Common myeloid progenitor, CD34-positive (primary cell): ENCODE data around the gene PIKFYVE.

Source experiments
- CTCF ChIA-PET: fragments of 350-600 bp; sonication (Branson Sonifier 250); formaldehyde crosslinking; loops from one replicate; lab custom pipeline; 2021; ENCODE audit warnings: antibody characterized with exemption; lab: Charles Lee
- POLR2A ChIA-PET: fragments of 350-600 bp; sonication (Branson Sonifier 250); formaldehyde crosslinking; loops from one replicate; lab custom pipeline; 2021; ENCODE audit warnings: antibody characterized with exemption; lab: Charles Lee
- DNase-seq, 3 donors: peaks; one replicate each; pipeline versions ENCODE4 v3.0.0 to v3.0.0-alpha.2; 2013
- H3K27ac ChIP-seq, 2 experiments: 1 replicate in 1 of 2; 2 replicates in 1 of 2; pipeline ENCODE4 v1.7.0; 2013; ENCODE audit warnings: inconsistent platforms in 2 of 2, low read length in 2 of 2, mild to moderate bottlenecking in 2 of 2, low read depth in 1 of 2, moderate library complexity in 1 of 2; ENCODE audit not compliant: severe bottlenecking in 2 of 2, insufficient read depth in 1 of 2, poor library complexity in 1 of 2
- H3K27me3 ChIP-seq, 5 experiments: replicated peaks in 2 of 5; 1 replicate in 3 of 5; 2 replicates in 2 of 5; pipeline versions ENCODE4 v1.6.1 to v1.7.0; 2013; ENCODE audit warnings: low read length in 4 of 5, mild to moderate bottlenecking in 2 of 5, moderate library complexity in 2 of 5, inconsistent platforms in 1 of 5; ENCODE audit not compliant: insufficient read depth in 5 of 5, control insufficient read depth in 4 of 5
- H3K36me3 ChIP-seq, 4 experiments: 1 replicate in 2 of 4; 2 replicates in 2 of 4; pipeline versions ENCODE4 v1.6.1 to v1.7.0; 2013; ENCODE audit warnings: low read length in 3 of 4, control low read depth in 1 of 4, mild to moderate bottlenecking in 1 of 4; ENCODE audit not compliant: control insufficient read depth in 4 of 4, insufficient read depth in 4 of 4
- H3K4me1 ChIP-seq, 4 experiments: 1 replicate in 3 of 4; 2 replicates in 1 of 4; pipeline versions ENCODE4 v1.6.1 to v1.7.1; 2013; ENCODE audit warnings: low read length in 3 of 4, mild to moderate bottlenecking in 3 of 4, control low read depth in 1 of 4, inconsistent platforms in 1 of 4, moderate library complexity in 1 of 4; ENCODE audit not compliant: control insufficient read depth in 4 of 4, insufficient read depth in 4 of 4; ENCODE audit errors: control extremely low read depth in 1 of 4
- H3K4me3 ChIP-seq, 7 experiments: 1 replicate in 4 of 7; 2 replicates in 3 of 7; pipeline versions ENCODE4 v1.5.1 to v1.7.0; 2013; ENCODE audit warnings: mild to moderate bottlenecking in 7 of 7, low read length in 6 of 7, moderate library complexity in 6 of 7, inconsistent platforms in 2 of 7, low read depth in 2 of 7, control low read depth in 1 of 7; ENCODE audit not compliant: insufficient read depth in 4 of 7, control insufficient read depth in 1 of 7; ENCODE audit errors: extremely low read depth in 1 of 7
- H3K9me3 ChIP-seq, 5 experiments: 1 replicate in 4 of 5; 2 replicates in 1 of 5; pipeline versions ENCODE4 v1.6.1 to v1.7.1; 2013; ENCODE audit warnings: low read length in 4 of 5, mild to moderate bottlenecking in 2 of 5, inconsistent platforms in 1 of 5, low read depth in 1 of 5, moderate library complexity in 1 of 5; ENCODE audit not compliant: control insufficient read depth in 4 of 5, insufficient read depth in 2 of 5; ENCODE audit errors: control extremely low read depth in 1 of 5
- WGBS: methylation state at CpG from one replicate; pipeline ENCODE4 v1.1.5; 2013; ENCODE audit not compliant: insufficient coverage; 5-methylcytosine and 5-hydroxymethylcytosine counted together

The PIKFYVE gene

DNA sequence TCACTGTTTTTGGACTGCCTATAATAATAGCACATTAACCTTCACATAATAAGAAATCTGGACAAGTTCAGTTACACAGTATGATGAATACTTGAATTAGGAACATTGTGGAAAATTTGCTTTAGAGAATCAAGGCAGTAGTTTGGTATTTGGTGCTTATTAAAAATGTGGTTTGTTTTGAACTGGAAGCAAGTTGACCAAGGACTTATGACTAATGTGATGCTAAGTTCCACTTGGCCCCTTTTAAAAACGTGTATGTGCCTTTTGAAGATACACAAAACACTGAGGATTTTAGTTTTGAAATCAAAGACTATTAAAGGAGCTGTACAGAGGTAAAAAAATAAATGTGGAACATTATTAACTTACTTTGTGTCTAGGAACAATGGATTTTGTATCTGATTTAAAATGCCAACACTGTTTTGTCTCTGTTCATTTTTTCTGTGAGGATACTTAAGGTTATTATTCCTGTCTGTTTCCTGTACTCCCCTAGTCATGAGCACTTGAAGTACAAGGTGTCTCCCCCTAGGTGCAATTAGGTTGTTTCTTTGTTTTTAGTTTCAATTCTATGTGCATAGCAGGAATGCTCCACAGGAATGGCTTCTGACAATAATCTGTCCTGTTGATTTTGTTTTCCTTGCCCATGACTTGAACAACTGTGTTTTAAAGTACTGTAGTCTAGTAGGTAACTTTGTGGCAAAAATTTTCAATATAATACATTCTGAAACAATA lies 91.0 kb downstream of the PIKFYVE start:
- Histone ChIP-seq H3K27ac (no peak overlapping the region), H3K4me1 (peaks cover 0 to 5% (median 0%) of the 10 kb centered on the region in 4 experiments), H3K4me3 (no peak overlapping the region), H3K36me3 (peaks cover 10 to 60% (median 36%) of the 10 kb centered on the region in 4 experiments), H3K9me3 (no peaks in the 10 kb centered on the region), H3K27me3 (peaks cover 0 to 3% (median 0%) of the 10 kb centered on the region in 5 experiments)
- POLR2A ChIA-PET = no interaction called here
- CTCF ChIA-PET = interaction anchor here (1.2 to 1.9 kb wide), 2 partner anchors 9 to 17 kb away, joined by 4 read pairs; no protein-coding TSS in a partner anchor
- 50% methylated on average over 1 of the region's 1 CpG for WGBS
- no peak for DNase-seq

- WGBS = 97% methylated on average over 8 of the region's 10 CpGs
- Histone ChIP-seq H3K4me3 (peak overlapping the region in 2 of 7 experiments; percentile 12 to 39), H3K36me3 (peaks cover 2 to 40% (median 21%) of the 10 kb centered on the region in 4 experiments), H3K9me3 (no peaks in the 10 kb centered on the region), H3K4me1 (peaks cover 0 to 17% (median 8%) of the 10 kb centered on the region in 4 experiments), H3K27me3 (peaks cover 0 to 3% (median 0%) of the 10 kb centered on the region in 5 experiments), H3K27ac (no peak overlapping the region)
- ChIA-PET CTCF (interaction anchor here (1.2 kb wide), 1 partner anchor 15 kb away, joined by 4 read pairs; no protein-coding TSS in a partner anchor), POLR2A (no interaction called here)
- peak in 1 of 3 donors; percentile 12 for DNase-seq
Measured at GRCh38 chr2:208358758-208359631, 92.9 kb downstream of the PIKFYVE start.

- H3K4me1 ChIP-seq = peaks cover 0 to 17% (median 8%) of the 10 kb centered on the region in 4 experiments
- peaks cover 2 to 36% (median 17%) of the 10 kb centered on the region in 4 experiments for H3K36me3 ChIP-seq
- H3K9me3 ChIP-seq = peaks cover 0 to 2% (median 0%) of the 10 kb centered on the region in 5 experiments
- CTCF ChIA-PET = no interaction called here
- POLR2A ChIA-PET = no interaction called here
- peak; percentile 29 to 64 (median 53) for DNase-seq
- WGBS = 64% methylated on average over 4 of the region's 17 CpGs
- peaks cover 0 to 3% (median 0%) of the 10 kb centered on the region in 5 experiments for H3K27me3 ChIP-seq
- peak overlapping the region in 4 of 7 experiments; percentile 12 to 54 (median 29) for H3K4me3 ChIP-seq
- H3K27ac ChIP-seq = no peak overlapping the region
Measured at GRCh38 chr2:208359632-208359986, 93.6 kb downstream of the PIKFYVE start.

- WGBS = 96% methylated on average over 45 of the region's 48 CpGs
- Histone ChIP-seq H3K27me3 (peaks cover 0 to 3% (median 0%) of the 10 kb centered on the region in 5 experiments), H3K4me1 (peaks cover 0 to 17% (median 8%) of the 10 kb centered on the region in 4 experiments), H3K27ac (no peak overlapping the region), H3K9me3 (peaks cover 0 to 9% (median 3%) of the 10 kb centered on the region in 5 experiments), H3K4me3 (no peak overlapping the region), H3K36me3 (peaks cover 0 to 28% (median 9%) of the 10 kb centered on the region in 4 experiments)
- no peak for DNase-seq
- ChIA-PET POLR2A (no interaction called here), CTCF (no interaction called here)
Measured at GRCh38 chr2:208360259-208361076, 94.4 kb downstream of the PIKFYVE start.

- Histone ChIP-seq H3K27me3 (peaks cover 0 to 3% (median 0%) of the 10 kb centered on the region in 5 experiments), H3K4me1 (peaks cover 0 to 17% (median 8%) of the 10 kb centered on the region in 4 experiments), H3K9me3 (peaks cover 0 to 9% (median 3%) of the 10 kb centered on the region in 5 experiments), H3K36me3 (peaks cover 0 to 28% (median 7%) of the 10 kb centered on the region in 4 experiments), H3K4me3 (no peak overlapping the region), H3K27ac (no peak overlapping the region)
- DNase-seq = no peak
- CTCF ChIA-PET = no interaction called here
- POLR2A ChIA-PET = no interaction called here
- 97% methylated on average over 8 of the region's 9 CpGs for WGBS
Measured at GRCh38 chr2:208361077-208361441, 95.0 kb downstream of the PIKFYVE start.

- H3K4me1 ChIP-seq = peaks cover 6 to 24% (median 16%) of the 10 kb centered on the region in 4 experiments
- no peak overlapping the region for H3K4me3 ChIP-seq
- WGBS = no CpG with 5 or more reads among the region's 2 CpGs
- peaks cover 0 to 11% (median 4%) of the 10 kb centered on the region in 4 experiments for H3K36me3 ChIP-seq
- ChIA-PET POLR2A (interaction anchor here (0.7 kb wide), 1 partner anchor 651 kb away, joined by 4 read pairs; no protein-coding TSS in a partner anchor), CTCF (interaction anchor here (0.9 kb wide), 1 partner anchor 1018 kb away, joined by 3 read pairs; no protein-coding TSS in a partner anchor)
- H3K27ac ChIP-seq = no peak overlapping the region
- DNase-seq = peak; percentile 65 to 97 (median 93)
- H3K27me3 ChIP-seq = peaks cover 0 to 3% (median 0%) of the 10 kb centered on the region in 5 experiments
- peaks cover 0 to 9% (median 3%) of the 10 kb centered on the region in 5 experiments for H3K9me3 ChIP-seq
Measured at GRCh38 chr2:208363485-208363884, 97.4 kb downstream of the PIKFYVE start.
